Upper lobe of right lung (tissue), 1 donor: ENCODE data around the gene WDSUB1. TPM values are rescaled to one million over a fixed set of nuclear protein-coding genes. Genes with fewer than 3 reads are reported as not detected.
A peak's percentile ranks its signal among the peaks of the same experiment; 100 is the strongest.

Source experiments
- ATAC-seq: fragments of 200-7000 bp; cut with Tn5 transposase; one replicate; pipeline ENCODE4 v1.9.1; 2020; ENCODE audit warnings: mild to moderate bottlenecking, moderate library complexity
- DNase-seq: peaks from one replicate; pipeline ENCODE4 v3.0.0-alpha.2; 2020
- H3K27ac ChIP-seq: fragments of 200-600 bp; one replicate; pipeline ENCODE4 v1.8.0; 2022
- H3K27me3 ChIP-seq: fragments of 200-600 bp; one replicate; pipeline ENCODE4 v1.8.0; 2022; ENCODE audit warnings: mild to moderate bottlenecking
- H3K36me3 ChIP-seq: fragments of 200-600 bp; one replicate; pipeline ENCODE4 v1.8.0; 2022
- H3K4me1 ChIP-seq: fragments of 200-600 bp; one replicate; pipeline ENCODE4 v1.8.0; 2022
- H3K4me3 ChIP-seq: fragments of 200-600 bp; one replicate; pipeline ENCODE4 v1.8.0; 2022; ENCODE audit warnings: mild to moderate bottlenecking
- H3K9me3 ChIP-seq: fragments of 200-600 bp; one replicate; pipeline ENCODE4 v1.8.0; 2022
- intact Hi-C: fragments of 100-400 bp; cut with DNase I; formaldehyde crosslinking; loops from one replicate; pipeline ENCODE4 v1.11.0; 2022
- total RNA-seq: library from RNA; stranded (reverse); fragmentation: NEBNext Ultra II Directional; extraction: Animal tissue kit (Norgen Biotek cat#: 25700); gene quantifications from one replicate; pipeline ENCODE4 v1.2.1, GENCODE V29; 2021
- TF ChIP-seq, protein P1 (sequence below): fragments of 200-600 bp; IDR thresholded peaks from one replicate; pipeline ENCODE4 v1.8.0; 2022; ENCODE audit warnings: antibody characterized with exemption
- donor health status: DM: no; HTN: yes; CAD: no; lungs with severe emphysema.

WDSUB1 gene
- total RNA-seq, 1 donor from 2014 or later: 16.9 TPM

GRCh38 chr2:159265171-159265576 is 21.3 kb downstream of the WDSUB1 start:
- intact Hi-C loops: no loop called here
- H3K27ac ChIP-seq: no peak overlapping the region
- ATAC-seq: peak; percentile 85

GRCh38 chr2:159262904-159263303 is 23.6 kb downstream of the WDSUB1 start:
- Histone ChIP-seq H3K27me3 (no peaks in the 10 kb centered on the region), H3K4me3 (no peak overlapping the region), H3K9me3 (no peaks in the 10 kb centered on the region), H3K27ac (no peak overlapping the region), H3K4me1 (no peaks in the 10 kb centered on the region), H3K36me3 (no peaks in the 10 kb centered on the region)
- DNase-seq: no peak
- ATAC-seq: no peak
- intact Hi-C loops: no loop called here
- TF ChIP-seq, protein P1, sequence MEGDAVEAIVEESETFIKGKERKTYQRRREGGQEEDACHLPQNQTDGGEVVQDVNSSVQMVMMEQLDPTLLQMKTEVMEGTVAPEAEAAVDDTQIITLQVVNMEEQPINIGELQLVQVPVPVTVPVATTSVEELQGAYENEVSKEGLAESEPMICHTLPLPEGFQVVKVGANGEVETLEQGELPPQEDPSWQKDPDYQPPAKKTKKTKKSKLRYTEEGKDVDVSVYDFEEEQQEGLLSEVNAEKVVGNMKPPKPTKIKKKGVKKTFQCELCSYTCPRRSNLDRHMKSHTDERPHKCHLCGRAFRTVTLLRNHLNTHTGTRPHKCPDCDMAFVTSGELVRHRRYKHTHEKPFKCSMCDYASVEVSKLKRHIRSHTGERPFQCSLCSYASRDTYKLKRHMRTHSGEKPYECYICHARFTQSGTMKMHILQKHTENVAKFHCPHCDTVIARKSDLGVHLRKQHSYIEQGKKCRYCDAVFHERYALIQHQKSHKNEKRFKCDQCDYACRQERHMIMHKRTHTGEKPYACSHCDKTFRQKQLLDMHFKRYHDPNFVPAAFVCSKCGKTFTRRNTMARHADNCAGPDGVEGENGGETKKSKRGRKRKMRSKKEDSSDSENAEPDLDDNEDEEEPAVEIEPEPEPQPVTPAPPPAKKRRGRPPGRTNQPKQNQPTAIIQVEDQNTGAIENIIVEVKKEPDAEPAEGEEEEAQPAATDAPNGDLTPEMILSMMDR: no peak

More at GRCh38 chr2:159265171-159265576, 21.3 kb downstream of the WDSUB1 start:
- no peaks in the 10 kb centered on the region for H3K4me1 ChIP-seq
- TF ChIP-seq, protein P1: no peak
- no peaks in the 10 kb centered on the region for H3K27me3 ChIP-seq
- H3K36me3 ChIP-seq: no peaks in the 10 kb centered on the region
- no peak overlapping the region for H3K4me3 ChIP-seq
- DNase-seq: no peak
- no peaks in the 10 kb centered on the region for H3K9me3 ChIP-seq

DNA sequence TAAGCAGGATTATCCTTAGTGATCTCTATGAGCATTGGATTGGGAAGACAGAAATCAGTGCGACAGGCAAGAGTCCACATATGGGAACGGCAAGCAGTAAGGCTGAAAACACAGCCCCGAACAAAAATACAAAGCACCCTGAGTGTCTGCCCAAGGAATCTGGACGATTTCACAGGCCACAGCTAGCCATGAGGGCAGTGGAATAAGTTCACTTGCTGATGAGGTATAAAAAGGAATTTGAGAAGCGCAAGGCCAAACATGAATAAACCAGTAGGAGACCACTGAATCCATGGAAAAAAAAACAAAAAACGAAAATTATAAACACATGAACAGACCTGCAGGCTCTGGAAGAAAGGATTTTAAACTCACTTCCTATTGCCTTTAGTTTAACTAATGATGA is 24.3 kb downstream of the WDSUB1 start:
- Histone ChIP-seq H3K4me1 (no peaks in the 10 kb centered on the region), H3K27me3 (no peaks in the 10 kb centered on the region), H3K9me3 (no peaks in the 10 kb centered on the region), H3K27ac (no peak overlapping the region), H3K4me3 (no peak overlapping the region), H3K36me3 (no peaks in the 10 kb centered on the region)
- DNase-seq (no peak), ATAC-seq (no peak)
- intact Hi-C loops: no loop called here
- TF ChIP-seq, protein P1: no peak

- DNase-seq (no peak), ATAC-seq (no peak)
- H3K4me3 ChIP-seq: no peak overlapping the region
- H3K27ac ChIP-seq: no peak overlapping the region
- H3K36me3 ChIP-seq: no peaks in the 10 kb centered on the region
- no peaks in the 10 kb centered on the region for H3K27me3 ChIP-seq
- intact Hi-C loops: no loop called here
- TF ChIP-seq, protein P1: no peak
- H3K9me3 ChIP-seq: no peaks in the 10 kb centered on the region
- no peaks in the 10 kb centered on the region for H3K4me1 ChIP-seq
These were observed 30.3 kb downstream of the WDSUB1 start for GRCh38 chr2:159256159-159256558.

DNA sequence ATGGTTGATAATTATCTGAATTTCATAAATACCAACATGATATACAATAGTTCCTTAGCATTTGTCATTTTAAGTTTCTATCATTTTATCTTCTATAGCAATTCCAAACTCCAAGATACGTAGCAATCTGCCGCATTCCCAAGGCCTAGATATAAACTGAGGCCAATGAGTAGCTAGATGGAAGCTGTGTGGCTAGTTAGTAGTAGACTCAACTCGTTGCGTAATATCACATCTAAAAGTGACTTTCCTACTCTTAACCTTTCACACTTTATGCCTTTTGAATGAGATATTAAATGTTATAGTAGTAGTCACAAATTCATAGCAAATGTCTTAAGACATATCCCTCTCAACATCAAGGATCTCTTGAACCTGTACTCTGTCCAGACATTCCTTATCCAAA is 33.6 kb downstream of the WDSUB1 start:
- intact Hi-C loops: no loop called here
- Histone ChIP-seq H3K27me3 (no peaks in the 10 kb centered on the region), H3K36me3 (no peaks in the 10 kb centered on the region), H3K4me3 (no peak overlapping the region), H3K27ac (no peak overlapping the region), H3K4me1 (peaks cover 18% of the 10 kb centered on the region), H3K9me3 (no peaks in the 10 kb centered on the region)
- no peak for ATAC-seq
- no peak for DNase-seq
- TF ChIP-seq, protein P1: no peak
